NK-92 (cell line): ENCODE data around the gene LRP2.

Source experiments
- DNase-seq: peaks from one replicate; lab custom pipeline; 2025; ENCODE audit not compliant: unreplicated experiment; lab: John Stamatoyannopoulos, UW

The LRP2 gene

DNA sequence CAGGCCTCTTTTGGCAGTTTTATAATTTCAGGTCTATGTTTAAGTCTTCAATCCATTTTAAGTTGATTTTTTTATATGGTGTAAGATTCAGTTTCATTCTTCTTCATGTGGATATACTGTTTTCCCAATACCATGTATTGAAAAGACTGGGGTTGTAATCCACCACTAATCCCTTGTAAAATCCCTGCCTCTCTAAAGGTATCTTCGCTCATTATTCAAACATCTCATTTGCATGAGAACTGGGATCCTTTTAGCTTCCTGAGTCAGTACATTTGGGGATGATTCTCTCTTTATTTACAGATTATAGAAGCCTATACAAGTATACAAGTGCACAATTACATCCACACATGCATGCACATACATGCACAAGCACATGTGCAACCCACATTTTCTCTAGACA is 267.7 kb downstream of the LRP2 start:
- no peak for DNase-seq

DNA sequence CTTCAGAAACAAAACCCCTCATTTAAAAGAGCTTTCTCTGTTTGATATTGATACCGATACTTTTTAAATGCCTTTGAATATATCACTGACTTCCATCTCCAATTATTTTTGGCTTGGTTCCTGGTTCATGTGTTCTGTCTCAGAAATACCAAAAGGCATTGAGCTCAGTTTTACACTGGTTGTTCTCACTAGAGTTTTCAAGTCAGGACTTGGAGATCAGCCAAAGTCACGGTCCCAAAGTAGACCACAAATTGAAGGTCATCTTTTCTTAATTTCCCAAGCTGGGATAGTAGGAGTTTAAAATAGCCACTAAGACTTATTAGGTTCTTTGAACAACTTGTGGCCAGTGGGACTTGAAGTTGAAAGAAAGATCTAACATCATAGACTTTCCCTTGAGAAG is 268.8 kb downstream of the LRP2 start:
- no peak for DNase-seq

DNA sequence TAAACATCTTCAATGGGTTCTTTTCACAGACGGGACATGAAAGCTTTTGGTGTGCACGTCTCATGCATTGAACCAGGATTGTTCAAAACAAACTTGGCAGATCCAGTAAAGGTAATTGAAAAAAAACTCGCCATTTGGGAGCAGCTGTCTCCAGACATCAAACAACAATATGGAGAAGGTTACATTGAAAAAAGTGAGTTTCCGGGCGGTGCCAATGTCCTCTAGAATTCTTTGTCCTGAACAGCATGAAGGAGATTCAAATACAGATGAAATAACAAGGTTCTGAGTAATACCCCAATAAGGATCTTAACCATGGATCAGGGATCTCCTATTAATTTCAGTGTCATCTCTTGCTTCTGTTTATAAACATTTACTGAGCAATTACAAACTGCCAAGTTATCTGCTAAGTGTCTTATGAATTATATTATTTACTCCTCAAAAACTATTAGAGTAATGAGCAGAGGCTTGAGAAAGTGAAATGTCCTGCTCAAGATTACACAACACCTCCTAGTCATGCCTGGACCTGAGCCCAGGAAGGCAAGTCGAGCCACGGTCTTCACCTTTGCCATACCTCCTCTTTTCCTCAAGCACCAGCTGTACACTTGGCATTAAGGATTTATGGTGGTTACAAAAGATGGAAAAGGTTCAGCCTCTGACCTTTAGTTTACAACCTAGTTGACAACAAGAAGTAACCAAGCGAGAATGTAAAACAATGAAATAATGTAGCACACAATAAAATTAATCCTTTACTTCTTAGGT is 270.4 kb downstream of the LRP2 start:
- DNase-seq, result no peak

DNA sequence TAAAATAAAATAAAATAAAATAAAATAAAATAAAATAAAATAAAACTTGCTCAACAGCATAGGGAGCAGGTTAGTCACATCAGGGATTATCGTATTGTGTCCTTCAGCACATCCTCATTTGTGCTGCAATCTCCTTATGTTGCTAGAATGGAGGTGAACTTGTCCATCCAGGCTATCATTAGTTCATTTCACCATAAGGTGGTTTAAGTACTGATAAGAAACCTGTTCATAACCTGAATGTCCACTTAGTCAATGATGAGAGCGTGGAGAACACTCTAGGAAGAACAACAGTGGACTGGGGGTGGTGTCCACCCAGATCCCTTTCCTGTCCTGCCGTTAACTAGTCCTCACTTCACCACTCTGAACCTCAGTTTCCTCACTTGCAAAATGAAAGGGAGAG is 271.1 kb downstream of the LRP2 start:
- DNase-seq, result no peak

DNA sequence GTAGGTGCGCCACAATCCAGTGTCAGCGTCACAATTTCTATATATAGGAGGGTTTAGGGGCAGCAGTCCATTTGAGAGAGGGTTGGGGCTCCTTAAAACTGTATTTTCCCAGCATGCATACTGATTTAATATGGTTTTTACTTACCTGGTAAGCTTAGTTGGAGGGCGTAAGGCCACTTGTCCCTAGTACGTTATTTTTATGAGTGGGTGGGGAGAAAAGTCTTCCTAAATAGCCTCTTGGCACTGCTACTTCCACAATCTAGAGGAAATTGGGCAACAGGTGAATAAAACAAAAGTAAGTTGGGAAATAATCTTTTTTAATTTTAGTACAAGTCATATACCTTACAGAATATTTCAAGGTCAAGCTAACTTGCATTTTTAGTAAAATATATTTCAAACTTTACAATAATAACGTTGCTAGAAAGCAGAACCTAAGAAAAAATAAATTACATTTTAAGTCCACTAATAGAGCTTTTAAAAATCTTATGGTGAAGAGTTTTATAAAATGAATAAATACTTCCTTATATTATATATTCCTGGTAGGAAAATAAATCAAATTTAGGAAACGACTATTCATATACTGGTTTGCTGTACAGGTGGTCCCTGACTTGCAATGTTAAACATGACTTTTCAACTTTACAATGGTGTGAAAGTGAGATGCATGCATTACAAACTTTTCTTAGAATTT is 272.1 kb downstream of the LRP2 start:
- DNase-seq, result no peak

DNA sequence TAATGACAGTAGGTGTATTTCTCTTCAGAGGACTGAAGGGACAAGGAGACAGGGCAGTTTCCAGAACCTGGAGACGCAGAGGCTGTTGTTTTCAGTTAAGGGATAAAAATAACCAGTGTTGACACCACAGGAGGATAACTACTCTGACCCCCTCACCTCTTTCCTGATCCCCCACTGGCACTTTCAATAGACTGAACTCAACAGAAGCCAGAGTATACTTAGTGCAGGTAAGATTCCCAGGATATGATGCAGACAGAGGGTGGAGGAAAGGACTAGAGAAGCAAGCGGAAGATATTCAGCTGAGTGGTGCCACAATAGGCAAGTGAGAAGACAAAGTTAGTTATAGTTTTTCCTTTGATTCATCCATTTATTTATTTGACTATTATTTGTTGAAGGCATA is 273.2 kb downstream of the LRP2 start:
- no peak for DNase-seq

DNA sequence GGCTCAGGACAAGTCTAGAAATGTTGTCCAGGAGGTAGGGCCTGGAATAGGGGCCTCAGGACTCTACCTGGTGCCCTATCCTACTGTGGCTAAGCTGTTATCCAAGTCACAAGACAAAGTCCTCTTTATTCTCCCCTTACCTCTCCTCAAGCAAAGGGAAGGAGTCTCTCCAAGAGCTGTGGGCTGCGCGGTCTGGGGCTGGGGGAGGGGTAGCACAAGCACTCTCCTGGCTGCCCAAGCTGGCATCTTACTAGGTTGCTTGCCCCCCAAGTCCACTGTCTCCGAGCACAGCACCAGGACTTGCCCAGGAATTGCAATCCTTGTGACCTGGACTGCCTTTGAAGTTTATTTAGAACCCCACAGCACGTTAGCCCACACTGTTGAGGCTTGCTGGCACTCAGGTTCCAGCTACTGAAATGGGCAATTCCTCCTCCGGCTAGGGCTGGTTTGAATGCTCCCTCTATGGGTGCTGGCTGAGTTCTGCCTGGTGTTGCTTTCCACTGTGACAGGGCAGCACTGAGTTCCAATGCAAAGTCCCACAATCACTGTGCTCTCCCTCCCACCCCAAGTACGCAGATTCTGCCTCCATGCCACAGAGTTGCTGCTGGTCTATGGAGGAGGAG is 274.5 kb downstream of the LRP2 start:
- no peak for DNase-seq

DNA sequence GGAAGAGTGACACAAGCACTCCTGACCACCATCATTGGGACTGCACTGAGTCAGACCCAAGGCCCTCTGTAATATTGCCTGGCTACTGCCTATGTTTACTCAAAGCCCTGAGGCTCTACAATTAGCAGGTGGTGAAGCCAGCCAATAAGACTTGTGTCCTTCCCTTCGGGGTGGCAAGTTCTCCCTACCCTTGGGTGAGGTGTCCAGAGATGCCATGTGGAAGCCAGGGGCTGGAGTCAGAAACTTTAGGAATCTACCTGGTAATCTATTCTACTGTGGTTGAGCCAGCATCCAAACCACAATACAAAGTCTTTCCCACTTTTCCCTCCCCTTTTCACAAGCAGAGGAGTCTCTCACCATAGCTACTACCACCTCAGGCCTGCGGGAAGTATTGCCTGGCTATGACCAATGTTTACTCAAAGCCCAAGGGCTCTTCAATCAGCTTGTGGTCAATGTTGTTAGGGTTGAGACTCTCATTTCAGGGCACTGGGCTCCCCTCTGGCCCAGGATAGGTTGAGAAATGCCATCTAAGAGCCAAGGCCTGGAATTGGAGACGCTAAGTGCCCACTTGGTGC is 275.4 kb downstream of the LRP2 start:
- DNase-seq, result no peak

DNA sequence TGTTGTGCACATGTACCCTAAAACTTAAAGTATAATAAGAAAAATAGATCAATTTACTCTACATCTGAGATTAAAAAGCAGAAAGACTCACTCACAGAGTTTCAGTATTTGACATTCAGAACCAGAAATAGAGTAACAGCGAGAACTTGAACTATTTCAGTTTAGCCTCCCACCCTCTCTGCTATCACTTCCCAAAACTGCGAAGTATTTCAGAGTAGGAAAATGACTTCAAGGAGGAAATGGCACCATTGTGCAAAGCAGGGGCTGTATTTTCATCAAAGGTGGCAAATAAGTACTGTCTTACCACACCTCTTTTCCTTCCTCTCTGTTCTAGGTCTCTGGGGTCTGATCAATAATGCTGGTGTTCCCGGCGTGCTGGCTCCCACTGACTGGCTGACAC is 279.3 kb downstream of the LRP2 start:
- DNase-seq, result no peak

DNA sequence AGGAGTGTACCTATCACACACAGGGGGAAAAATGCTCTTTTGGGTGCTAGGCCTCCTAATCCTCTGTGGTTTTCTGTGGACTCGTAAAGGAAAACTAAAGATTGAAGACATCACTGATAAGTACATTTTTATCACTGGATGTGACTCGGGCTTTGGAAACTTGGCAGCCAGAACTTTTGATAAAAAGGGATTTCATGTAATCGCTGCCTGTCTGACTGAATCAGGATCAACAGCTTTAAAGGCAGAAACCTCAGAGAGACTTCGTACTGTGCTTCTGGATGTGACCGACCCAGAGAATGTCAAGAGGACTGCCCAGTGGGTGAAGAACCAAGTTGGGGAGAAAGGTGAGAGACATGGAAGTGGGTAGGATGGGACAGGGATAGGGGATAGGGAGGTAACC is 280.8 kb downstream of the LRP2 start:
- DNase-seq, result no peak

DNA sequence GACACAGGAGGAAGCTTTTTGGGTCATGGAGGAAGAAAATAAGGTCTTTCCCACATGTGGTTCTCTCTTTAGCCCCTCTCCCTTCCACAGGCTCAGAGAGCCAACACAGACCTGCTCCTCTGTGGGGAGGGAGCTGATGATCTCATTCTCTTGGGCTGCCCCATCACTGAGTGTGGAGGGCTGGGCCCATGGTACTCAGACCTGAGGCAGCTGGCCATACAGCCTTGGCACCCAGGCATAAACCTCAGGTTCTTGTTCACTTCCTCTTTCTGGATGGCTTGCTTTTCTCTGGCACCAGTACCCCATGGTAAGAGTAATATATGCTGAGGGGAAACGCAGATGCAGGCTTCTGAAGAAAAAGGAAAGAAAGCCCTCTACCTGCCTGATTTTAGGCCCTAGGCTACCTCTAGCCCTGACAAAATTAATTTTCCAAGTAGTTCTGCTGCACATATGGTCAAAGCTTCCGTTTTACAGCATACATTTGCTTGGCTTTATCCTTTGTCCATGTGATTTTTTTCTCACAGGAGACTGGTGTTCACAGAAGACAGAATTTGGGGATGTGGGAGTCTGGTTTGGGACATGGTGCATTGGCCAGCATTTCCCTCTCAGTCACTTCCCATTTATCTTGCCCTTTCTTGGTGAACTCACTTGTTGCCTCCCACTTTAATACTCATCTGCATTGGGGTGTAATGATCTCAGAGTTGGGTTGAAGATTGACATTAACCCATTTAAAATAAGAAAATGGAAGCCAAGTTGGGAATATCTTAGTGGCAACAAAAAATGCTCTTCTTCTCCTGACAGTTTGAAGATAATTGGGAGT is 281.9 kb downstream of the LRP2 start:
- no peak for DNase-seq

DNA sequence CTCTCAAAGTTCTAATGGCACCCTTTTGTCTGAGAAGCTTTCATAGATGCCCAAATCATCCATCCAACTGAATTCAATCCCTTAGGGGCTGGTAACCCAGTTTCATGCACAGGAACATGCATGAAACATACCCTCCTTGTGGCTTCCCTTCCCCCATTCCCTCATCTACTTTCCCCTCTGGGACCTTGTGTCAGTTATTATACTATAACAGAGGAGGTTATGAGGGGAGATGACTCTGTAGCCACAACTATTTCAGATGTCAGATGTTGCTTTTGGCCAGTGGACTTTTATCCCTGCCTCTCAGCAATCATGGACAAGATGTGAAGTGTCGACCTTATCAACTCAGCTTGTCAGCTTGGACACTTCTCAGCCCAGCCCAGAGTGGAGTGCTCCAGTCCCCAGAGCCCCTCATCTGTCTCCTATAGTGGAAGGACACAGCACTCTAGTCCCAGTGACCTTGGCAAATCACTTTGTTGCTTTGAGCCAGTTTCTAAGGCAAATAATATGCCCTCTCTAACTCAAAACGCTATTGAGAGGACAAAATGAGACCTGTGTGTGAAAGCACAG is 284.6 kb downstream of the LRP2 start:
- DNase-seq, result no peak
